GM12878 (cell line): Measurements from ENCODE around the gene WASHC1.
"Not testable (repeated sequence)": the region's sequence is repeated elsewhere in the genome, so short reads cannot be mapped to it uniquely, and the experiment has no call there.

Experiments used
- YY1 ChIP-seq: IDR thresholded peaks from 2 replicates; pipeline ENCODE4 v1.6.1; 2011; ENCODE audit warnings: low read depth, mild to moderate bottlenecking, low read length
- ZNF24 ChIP-seq: fragments of 450-650 bp; IDR thresholded peaks from 2 replicates; pipeline ENCODE4 v1.6.1; 2017; ENCODE audit warnings: antibody characterized with exemption, mild to moderate bottlenecking
- TF ChIP-seq, protein P1 (sequence below): IDR thresholded peaks from 2 replicates; pipeline ENCODE4 v1.6.1; 2012; ENCODE audit warnings: low read depth, low read length, improper control_type of control experiment

DNA sequence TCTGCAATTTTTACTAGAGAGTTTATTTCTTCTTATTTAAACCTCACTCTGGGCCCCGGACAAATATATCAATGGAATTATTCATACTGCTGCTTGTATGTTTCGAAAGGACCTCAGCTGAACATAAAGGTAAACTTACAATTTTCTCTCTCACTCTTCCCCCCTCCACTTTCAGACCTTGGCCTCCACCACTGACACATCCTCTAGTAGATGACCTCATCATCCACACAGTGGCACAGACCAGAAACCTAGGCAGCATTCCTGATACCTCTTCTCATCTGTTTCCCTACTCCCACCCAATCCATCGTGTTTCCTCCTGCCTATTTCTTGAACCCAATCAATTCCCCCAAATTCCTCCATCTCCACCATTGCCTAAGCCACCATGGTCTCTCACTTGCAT lies 15.2 kb upstream of the WASHC1 start:
- TF ChIP-seq YY1, ZNF24: not testable (repeated sequence)
- TF ChIP-seq, protein P1, sequence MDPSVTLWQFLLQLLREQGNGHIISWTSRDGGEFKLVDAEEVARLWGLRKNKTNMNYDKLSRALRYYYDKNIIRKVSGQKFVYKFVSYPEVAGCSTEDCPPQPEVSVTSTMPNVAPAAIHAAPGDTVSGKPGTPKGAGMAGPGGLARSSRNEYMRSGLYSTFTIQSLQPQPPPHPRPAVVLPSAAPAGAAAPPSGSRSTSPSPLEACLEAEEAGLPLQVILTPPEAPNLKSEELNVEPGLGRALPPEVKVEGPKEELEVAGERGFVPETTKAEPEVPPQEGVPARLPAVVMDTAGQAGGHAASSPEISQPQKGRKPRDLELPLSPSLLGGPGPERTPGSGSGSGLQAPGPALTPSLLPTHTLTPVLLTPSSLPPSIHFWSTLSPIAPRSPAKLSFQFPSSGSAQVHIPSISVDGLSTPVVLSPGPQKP, result not testable (repeated sequence)
